A204.1 (cell line): ENCODE measurements around the gene ETV3.
"Not testable (repeated sequence)": the region's sequence is repeated elsewhere in the genome, so short reads cannot be mapped to it uniquely, and the experiment has no call there.

Experiments used
- FAIRE-seq: peaks from 2 replicates; lab custom pipeline; 2012; peaks lifted over from hg19 to GRCh38; lab: Jason Lieb, UNC

ETV3 gene

DNA sequence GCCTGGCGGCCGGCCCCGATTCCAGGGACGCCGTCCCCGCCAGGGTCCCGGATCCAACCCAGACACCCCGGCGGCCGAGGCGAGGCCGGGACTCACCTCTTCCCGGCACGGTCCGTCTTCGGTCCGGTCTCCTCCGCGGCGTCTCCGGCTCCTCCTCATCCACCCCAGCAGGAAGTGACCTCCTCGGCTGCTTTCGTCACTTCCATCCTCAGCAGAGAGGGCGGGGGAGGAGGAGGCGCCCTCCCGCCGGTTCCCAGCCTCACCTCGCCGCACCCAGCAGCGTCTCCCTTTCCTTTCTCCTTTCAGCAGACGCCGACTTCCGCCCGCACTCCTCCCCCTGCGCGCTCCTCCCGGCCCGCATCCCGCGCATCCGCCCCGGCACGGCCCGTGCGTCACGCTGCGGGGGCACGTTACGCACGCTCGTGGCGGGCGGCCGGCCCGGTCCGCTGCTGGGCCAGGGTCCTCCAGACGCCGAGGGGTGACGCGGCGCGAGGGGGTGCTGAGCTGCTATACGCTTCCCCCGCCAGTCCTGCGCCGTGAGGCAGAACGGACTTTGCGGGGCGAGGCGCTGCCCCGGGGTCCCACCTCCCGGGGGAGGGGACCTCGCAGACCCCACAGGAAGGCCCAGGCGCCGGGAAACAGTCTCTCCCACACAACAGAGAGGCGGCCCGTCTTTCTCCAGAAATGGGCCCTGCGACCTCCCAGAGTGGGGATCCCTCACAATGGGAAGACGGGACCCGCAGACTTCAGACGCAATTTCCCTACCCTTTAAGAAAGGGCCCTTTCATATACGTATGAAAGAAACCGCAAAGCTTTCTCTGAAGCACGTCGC, at the start of gene ETV3:
Gene ETV3 (minus strand): TSS at position 176 of the 832 bp plus-strand sequence. CDS start 2,043 bp downstream, outside the sequence.
- FAIRE-seq: no peak

DNA sequence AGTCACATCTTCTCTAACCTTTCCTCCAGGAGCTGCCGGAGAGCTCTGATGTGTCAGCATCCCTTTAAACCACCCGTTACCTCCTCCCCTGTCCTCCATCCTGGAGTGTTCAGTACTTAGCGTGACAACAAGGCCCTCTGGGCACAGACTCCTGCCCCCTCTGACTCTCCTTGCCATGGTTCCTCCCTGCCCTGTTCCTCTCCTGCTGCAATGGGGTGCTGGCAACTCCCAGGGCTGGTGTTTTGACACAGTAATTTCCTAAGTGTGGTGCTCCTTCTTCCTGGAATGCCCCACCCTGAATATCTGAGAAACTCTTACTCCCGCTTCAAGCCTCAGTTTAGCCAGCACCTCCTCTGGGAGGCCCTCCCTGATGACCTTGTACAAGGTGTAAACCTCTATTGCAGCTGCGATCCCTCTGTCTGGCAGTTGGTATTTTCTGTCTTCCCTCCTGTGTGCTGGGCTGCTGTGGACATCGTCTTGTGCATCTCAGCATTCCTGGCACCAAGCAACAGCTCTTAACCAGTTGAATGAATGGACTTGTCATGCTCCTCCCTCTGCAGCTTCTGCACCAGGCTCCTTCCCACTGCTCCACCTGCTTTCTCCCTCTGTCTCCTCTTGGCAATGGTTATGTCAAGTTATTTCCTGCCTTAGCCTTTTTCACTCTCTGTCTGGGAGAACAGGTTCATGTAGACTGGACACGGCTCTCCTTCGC, 48.2 kb upstream of the ETV3 start:
- no peak for FAIRE-seq

DNA sequence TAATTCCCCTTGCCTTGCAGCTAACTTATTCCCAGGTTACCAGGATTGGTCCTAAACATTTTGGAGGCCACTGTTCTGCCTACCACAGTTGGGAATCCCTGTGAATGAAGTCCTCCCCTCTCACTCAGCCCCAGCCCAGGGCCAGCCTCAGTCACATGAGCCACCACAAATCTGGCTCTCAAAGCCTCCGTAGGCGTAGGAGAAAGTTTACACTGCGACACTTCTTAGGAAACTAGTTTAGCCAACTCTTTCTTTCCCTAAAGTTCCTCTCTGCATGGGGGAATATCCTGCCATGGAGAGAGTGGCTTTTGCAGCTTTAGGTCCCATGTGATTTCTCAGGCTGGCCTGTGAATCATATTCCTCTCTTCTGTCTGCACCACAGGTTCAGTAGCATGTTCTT, 45.7 kb upstream of the ETV3 start:
- no peak for FAIRE-seq

DNA sequence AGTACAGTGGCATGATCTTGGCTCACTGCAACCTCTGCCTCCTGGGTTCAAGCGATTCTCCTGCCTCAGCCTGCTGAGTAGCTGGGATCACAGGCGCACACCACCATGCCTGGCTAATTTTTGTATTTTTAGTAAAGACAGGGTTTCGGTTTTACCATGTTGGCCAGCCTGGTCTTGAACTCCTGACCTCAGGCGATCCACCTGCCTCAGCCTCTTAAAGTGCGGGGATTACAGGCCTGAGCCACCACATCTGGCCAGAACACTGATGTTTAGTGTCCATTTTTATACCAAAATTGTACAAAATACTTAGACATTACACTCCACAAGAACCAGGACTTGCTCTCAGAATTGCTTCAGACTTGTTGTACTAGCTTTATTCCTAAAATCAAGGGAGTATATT, 44.2 kb upstream of the ETV3 start:
- FAIRE-seq: not testable (repeated sequence)

DNA sequence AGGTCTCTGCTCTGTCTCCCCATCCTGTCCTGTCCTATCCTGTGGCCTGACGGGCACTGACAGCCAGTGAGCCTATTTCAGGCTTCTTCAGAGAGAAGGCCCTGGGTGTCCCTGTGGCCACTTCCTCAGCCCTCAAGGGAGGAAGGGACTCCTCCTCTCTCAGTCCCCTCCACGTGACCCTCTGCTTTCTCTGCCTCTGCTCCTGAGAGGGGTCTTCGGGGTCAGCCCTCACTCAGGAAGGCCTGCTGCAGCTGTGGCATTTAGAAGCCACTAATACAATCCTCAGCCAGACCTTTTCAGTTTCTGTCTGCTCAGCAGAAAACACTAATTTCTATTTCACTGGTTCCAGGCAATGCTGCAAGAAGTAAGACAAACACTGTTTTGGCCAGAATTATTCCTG, 43.6 kb upstream of the ETV3 start:
- no peak for FAIRE-seq

DNA sequence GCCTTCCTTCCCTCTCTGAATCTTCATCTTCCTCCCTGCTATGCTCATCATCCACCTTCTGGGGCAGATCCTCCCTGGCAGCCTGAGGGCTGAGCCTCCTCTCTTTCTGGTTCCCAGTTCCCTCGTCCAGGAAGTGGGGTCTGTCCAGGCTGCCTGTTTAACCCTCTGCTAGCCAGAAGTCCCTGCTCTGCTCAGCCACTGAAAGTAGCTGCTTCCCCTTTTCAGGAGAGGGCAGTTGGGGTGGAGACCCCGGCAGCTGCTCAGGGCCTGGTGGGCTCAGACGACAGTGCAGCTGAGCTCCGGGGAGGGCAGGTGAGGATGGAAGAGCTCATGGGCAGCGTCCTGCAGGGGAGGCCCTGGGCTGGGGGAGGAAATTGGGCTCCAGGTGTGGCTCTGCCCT, 43.1 kb upstream of the ETV3 start:
- no peak for FAIRE-seq

DNA sequence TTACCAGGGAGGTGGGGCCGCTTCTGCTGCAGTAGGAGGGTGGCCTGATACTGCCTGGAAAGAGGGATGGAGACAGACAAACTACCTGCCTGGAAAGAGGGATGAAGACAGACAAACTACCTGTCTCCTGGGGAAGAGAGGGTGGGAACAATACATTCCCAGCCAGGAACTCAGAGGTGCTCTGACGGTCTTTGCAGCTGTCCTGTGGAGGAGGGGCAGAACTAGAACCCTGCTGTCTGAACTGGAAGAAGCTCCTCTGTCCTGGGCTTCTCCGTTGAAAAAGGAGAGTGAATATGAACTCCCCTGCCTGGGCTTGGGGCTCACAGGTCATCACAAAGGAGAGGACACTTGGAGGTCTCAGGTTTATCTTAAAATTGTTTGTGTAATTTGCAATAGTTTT, 40.3 kb upstream of the ETV3 start:
- no peak for FAIRE-seq

DNA sequence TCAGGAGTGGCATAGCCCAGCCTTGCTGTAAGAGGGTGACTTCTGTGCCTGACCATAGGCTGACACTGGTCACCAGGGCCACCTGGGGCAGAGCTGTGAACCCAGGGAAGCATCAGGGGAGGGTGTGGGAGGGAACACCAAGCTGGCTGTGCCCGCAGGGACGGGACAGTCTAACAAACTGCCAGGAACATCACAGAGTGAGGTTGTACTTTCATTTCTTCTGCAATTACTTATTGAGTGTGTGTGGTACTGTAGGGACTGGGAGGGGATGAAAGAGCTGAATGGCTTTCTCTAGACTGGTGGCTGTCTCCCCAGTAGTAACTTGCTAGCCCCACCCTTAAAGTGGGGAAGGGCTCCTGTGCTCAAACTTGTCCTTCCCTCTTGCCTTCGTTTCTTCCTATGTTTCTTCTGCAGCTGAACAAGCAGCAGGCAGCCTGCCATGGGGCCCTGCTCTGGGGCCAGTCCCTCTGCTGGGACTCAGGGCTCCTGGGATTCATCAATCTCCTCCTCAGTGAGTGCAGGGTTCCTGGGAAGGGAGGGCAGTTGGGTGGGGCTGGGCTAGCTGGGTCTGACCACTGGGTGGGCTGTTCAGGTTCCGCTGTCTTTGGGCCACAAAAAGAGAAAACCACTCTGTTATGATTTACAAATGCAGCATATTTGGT, 39.7 kb upstream of the ETV3 start:
- no peak for FAIRE-seq

DNA sequence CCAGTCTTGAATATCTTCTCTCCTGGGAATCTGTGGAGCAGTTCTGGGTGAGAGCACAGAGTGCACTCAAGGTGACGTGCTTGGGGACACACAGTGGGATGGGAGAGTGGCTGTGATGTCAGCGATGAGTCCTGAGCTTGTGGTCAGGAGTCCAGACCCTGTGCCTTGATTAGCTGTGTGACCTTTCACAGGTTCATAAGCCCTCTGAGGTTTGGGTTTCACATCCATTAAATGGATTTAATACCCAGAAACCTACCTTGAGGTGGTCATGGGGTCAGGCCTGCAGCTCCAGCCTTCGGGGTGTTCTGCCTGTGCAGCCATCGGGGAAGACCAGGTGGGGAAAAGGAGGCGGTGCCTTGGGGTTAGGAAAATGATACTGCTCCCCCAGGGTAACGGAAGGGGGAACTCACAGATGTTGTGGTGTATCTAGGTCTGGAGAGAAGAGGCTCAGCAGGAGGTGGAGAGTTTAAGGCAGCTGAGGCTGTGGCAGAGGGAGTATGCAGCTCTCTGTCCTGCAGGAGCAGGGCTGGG, 38.5 kb upstream of the ETV3 start:
- no peak for FAIRE-seq

DNA sequence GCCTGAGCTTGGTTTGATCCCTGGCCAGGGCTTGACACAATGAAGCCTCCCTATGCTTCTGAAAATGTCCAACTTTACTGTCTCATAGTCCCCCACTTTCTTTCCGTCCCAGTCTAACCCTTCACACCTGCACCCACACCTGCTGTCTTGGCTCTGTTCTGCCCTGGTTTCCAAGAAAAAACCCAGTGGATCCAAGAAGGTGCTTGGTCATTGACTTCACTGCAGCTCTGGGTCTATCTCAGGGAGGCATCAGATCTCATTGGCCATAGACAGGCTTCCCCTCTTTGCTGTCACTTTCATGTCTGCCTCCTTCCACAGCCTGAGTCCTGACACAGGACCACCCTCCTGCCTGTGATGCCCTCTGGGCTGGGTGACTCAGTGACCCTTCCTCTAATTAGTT, 37.8 kb upstream of the ETV3 start:
- no peak for FAIRE-seq

DNA sequence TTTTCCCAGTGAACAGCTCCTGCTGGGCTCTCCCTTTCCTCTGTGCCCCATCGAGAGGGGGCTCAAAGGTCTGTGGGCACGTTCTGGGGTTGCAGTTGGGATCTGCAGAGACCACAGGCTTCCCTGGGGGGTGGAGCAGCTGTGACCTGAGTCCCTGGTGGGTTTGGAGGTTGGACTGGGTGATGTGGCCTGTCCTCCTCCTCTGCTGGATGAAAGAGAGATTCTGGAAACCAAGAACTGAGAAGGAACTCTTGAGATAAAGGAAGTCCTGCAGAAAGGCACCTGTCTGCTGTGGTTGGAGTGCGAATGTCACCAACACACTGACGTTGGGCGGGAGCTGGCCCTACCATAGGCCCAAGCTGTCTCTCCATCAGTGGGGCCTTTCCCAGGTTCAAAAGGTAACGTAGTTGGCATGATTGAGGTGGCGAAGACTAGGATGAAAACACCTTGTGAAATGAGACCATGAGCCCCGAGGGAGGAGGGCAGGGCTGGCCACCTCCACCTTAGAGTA, 35.8 kb upstream of the ETV3 start:
- no peak for FAIRE-seq

DNA sequence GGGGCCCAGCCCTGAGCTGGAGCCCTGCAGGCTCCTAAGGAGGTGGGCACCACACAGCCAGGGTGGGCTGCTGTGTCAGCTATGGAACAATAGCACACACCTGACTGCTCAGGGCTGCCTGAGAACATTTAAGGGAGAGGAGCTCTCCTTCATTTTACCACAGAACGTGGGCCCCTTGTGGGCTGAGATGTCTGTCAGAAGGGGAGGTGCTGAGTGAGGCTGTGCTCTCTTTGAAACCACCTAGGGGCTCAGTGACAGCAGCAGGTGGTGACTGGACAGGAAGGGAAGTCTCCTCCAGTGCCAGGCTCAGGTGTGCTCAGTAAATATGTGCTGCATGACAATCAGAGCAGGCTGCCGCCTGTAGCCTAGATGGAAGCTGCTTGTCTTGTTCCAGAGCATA, 35.0 kb upstream of the ETV3 start:
- not testable (repeated sequence) for FAIRE-seq

DNA sequence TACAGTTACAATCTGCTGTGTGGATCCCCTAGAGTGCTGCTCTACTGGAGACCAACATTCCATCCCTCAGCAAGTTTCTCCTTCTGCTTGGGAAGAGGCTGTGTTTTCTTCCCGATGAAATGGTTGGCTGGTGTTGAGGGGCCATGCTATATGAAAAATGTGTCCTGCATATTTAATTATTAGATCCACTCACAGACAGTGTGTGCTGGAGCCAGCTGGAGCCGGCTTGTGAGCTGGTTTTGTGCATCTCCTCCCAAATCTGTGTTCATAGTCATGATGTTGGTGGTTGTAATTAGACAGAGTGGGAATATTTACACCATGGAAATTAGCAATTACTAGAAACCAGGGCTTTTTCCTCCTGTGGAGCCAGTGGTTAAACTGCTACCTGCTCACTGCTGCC, 34.4 kb upstream of the ETV3 start:
- FAIRE-seq: not testable (repeated sequence)

DNA sequence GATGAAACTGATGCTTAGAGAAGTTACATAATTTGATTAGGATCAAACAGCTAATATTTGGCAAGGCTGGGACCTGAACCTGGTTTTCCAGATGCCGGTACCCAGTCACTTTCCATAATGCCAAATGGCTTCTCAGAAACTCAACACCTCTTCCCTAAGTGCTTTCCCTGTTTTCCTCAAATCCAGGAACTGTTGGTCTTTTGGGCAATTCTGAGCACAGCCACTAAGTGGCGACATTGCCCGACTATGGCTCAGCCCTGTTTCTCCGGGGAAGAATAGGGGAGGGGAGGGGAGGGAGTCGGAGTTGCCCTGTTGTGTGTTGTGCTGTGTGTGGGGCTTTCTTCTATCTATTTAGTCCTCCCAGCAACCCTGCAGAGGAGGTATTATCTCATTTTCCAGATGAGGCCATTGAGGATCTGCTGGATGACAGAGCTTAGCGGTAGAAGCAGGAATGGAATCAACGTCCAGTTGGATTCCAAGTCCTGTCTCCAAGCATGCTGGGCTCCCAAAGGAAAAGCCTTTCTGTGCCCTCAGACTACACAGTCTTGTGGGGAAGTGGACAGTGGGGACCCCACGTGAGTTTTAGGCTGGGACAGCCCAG, 33.8 kb upstream of the ETV3 start:
- FAIRE-seq: not testable (repeated sequence)

DNA sequence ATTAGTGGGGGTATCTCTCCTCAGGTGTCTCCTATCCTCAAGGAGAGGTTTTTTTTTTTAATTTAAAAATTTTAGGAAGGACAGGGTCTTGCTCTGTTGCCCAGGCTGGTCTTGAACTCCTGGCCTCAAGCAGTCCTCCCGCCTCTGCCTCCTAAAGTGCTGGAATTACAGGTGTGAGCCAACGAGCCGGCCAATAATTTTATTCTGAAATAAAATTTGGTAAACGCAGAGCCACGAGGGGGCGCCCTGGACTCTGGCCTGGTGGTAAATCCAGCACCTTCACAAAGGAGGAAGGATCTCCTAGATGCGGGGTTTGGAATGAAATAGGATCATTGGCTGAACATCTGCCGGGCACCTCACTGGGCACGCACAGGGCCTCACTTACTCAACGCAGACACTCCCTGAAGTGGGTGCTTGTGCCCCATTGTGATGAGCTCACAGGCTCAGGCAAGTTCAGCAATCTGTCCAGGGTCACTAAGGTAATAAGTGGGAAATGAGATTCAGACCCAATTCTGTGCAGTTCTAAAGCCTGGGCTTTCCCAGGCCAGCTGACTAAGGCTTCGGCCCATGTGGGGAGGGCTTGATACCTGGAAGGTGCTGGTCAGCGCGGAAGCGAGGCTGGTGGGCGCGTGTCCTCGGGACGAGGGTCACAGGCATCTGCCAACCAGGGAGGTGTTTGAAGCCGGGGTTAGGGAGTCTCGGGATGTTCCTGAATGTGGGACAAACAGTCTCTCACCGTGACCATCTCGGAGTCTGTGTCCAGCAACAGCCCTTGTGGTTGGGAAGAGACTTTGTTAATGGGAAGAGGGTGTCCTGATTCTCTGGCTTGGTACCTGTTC, 32.7 kb upstream of the ETV3 start:
- FAIRE-seq: no peak

DNA sequence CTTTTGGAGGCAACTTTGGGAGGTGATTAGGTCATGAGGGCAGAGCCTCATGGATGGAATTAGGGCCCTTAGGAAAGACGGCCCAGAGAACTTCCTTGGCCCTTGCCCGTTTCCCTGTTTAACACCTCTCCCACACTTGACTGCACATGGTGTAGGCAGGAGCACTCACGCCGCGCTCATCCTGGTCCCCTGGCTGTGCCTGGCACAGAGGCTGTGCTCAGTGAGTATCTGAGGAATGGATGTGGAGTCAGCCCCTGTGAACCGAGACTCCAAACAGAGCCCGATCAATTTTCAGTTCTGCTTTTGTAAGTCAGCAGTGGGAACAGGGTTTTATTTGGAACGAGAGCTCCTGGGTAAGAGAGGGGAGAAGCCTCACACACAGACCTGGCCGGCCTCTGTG, 29.8 kb upstream of the ETV3 start:
- FAIRE-seq: no peak

DNA sequence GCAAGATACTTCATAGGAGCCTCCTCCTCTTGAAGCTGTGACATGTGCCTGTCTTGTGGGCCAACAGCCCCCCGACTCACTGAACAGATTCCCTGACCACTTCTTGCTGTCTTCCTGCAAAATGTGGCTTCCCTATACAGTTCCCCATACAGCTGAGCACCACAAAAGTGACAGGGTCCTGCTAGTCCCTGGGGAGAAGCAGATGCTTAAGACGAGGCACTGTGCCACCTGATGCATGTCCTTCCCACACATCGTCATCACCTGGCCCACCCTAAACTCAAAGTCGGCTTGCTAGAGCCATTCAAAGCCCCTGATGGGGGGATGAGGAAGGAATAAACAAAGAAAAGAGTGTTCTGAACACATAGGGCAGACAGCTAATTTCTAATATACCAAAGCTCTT, 29.2 kb upstream of the ETV3 start:
- FAIRE-seq: no peak

DNA sequence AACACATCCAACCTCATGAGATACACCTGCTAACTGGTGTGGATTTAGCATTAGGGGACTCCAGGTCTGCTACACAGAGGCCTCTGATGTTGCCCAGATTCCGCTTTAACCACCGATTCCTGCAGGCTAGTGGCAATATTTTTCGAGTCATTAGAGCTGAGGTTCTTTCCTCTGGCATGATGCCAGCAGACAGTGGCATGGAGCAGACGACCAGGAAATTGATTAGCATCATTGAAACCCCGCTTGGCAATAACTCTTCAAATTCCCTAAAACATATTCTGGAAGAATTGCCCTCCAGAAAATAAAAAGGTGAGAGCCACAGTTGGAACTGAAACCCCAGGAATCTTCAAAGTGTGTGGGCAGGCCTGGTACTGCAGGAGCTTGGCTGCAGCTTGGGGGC, 28.4 kb upstream of the ETV3 start:
- no peak for FAIRE-seq

DNA sequence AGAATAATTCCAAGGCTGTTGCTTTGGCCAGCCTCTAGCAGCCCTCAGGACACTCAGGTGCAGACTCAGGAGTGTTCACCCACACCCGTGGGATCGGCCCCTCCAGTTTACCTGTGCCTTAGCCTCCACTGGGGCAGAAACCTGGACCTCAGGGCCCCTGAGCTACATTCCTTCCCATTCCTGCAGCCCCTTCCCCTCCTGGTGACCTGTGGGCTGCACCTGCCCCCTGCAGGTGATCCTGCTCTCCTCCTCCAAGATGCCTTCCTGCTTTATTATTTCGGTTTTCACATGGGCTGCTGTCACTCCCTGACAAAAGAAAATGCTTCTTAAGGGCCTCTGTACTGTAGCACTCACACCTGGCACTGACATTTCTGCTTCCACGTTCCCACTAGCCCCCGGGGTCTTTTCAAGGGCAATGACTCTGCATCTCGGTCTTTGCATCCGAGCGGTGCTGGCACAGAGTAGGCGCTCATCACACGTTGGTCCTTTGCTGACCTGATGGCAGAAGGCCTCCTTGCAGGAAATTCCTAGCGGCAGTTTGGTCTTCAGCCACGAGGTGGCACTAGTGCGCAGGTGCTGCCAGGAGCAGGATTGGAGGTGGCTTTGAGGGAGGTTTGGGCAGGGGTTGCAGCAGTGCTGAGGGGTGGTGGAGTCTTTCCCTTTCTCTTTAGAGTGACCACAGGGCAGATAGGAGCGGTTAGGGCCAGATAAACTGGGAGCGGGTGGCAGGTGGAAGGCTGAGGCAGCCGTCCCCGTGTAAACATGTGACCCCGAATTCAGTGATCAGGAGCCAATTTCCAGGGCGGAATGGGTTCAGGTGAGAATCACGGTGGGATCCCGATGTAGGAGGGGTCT, 25.3 kb upstream of the ETV3 start:
- no peak for FAIRE-seq

DNA sequence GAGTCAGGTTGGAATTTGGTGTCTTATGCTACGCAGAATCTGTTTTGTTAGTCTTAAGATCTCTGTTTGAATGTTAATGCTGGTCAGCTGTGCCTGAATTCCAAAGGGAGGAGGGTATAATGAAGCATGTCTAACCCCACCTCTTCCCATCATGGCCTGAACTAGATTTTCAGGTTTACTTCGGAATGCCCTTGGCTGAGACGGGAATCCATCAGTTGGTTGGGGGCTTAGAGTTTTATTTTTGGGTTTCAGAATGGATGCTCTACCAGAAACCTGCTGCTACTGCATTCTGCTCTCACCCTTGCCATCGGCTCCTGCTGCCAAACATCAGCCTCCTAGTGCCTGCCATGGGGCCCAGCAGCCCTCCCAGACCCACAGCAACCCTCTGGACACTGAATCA, 24.1 kb upstream of the ETV3 start:
- no peak for FAIRE-seq
